Astrocyte (in vitro differentiated cells and primary cell): ENCODE results near the gene SLC18A2. TPM values are rescaled to one million over a fixed set of nuclear protein-coding genes. Genes with fewer than 3 reads are reported as not detected.

ENCODE experiments used
- DNase-seq: peaks from one replicate; pipeline ENCODE4 v3.0.0-alpha.2; 2010; ENCODE audit warnings: low read depth
- FAIRE-seq: peaks from 2 replicates; lab custom pipeline; 2011; peaks lifted over from hg19 to GRCh38; lab: Jason Lieb, UNC
- H2AFZ ChIP-seq: 2 replicates; pipeline ENCODE4 v1.6.0; 2012; ENCODE audit warnings: low read depth, low read length, inconsistent platforms
- H3K27ac ChIP-seq: 2 replicates; pipeline ENCODE4 v1.5.1; 2011; ENCODE audit warnings: low read depth, low read length, inconsistent platforms
- H3K27me3 ChIP-seq: 2 replicates; pipeline ENCODE4 v1.6.0; 2011; ENCODE audit warnings: low read length, inconsistent platforms; ENCODE audit not compliant: insufficient read depth
- H3K36me3 ChIP-seq: 2 replicates; pipeline ENCODE4 v1.5.1; 2011; ENCODE audit warnings: low read length, inconsistent platforms; ENCODE audit not compliant: insufficient read depth
- H3K4me1 ChIP-seq: 2 replicates; pipeline ENCODE4 v1.5.1; 2011; ENCODE audit warnings: low read length, inconsistent platforms; ENCODE audit not compliant: insufficient read depth
- H3K4me2 ChIP-seq: 2 replicates; pipeline ENCODE4 v1.6.0; 2012; ENCODE audit warnings: low read length, inconsistent platforms
- H3K4me3 ChIP-seq: 2 replicates; pipeline ENCODE4 v1.5.1; 2011; ENCODE audit warnings: low read depth, mild to moderate bottlenecking, low read length, inconsistent platforms; ENCODE audit not compliant: insufficient read depth
- H3K79me2 ChIP-seq: 2 replicates; pipeline ENCODE4 v1.6.0; 2012; ENCODE audit warnings: mild to moderate bottlenecking, low read length, inconsistent platforms; ENCODE audit not compliant: insufficient read depth
- H3K9ac ChIP-seq: 2 replicates; pipeline ENCODE4 v1.6.0; 2012; ENCODE audit warnings: mild to moderate bottlenecking, low read length, inconsistent platforms
- H3K9me3 ChIP-seq: 2 replicates; pipeline ENCODE4 v1.5.1; 2012; ENCODE audit warnings: low read depth, mild to moderate bottlenecking, low read length, inconsistent platforms; ENCODE audit not compliant: insufficient read depth
- H4K20me1 ChIP-seq: 2 replicates; pipeline ENCODE4 v1.6.0; 2012; ENCODE audit warnings: low read length, inconsistent platforms; ENCODE audit not compliant: insufficient read depth
- H3K27ac Mint-ChIP-seq: one replicate; pipeline ENCODE4 v1.8.0; 2021; ENCODE audit warnings: mild to moderate bottlenecking, mixed read lengths; ENCODE audit not compliant: unreplicated experiment
- H3K27me3 Mint-ChIP-seq: one replicate; pipeline ENCODE4 v1.8.0; 2021; ENCODE audit warnings: low read depth, mixed read lengths; ENCODE audit not compliant: unreplicated experiment
- H3K36me3 Mint-ChIP-seq: one replicate; pipeline ENCODE4 v1.8.0; 2021; ENCODE audit warnings: low read depth, mixed read lengths; ENCODE audit not compliant: unreplicated experiment
- H3K4me1 Mint-ChIP-seq: one replicate; pipeline ENCODE4 v1.8.0; 2021; ENCODE audit warnings: low read depth, mixed read lengths; ENCODE audit not compliant: unreplicated experiment
- H3K4me3 Mint-ChIP-seq: one replicate; pipeline ENCODE4 v1.8.0; 2021; ENCODE audit warnings: mild to moderate bottlenecking, moderate library complexity, mixed read lengths; ENCODE audit not compliant: unreplicated experiment
- H3K9me3 Mint-ChIP-seq: one replicate; pipeline ENCODE4 v1.8.0; 2021; ENCODE audit warnings: mild to moderate bottlenecking, mixed read lengths; ENCODE audit not compliant: unreplicated experiment
- EZH2 ChIP-seq: IDR thresholded peaks from 2 replicates; pipeline ENCODE4 v1.6.1; 2012; ENCODE audit warnings: mild to moderate bottlenecking, low read length, inconsistent platforms; ENCODE audit not compliant: insufficient read depth
- total RNA-seq: library from RNA; stranded (reverse); gene quantifications from 2 replicates; pipeline ENCODE4 v1.2.1, GENCODE V29; 2021
- TF ChIP-seq, protein P1 (sequence below): IDR thresholded peaks from 2 replicates; pipeline ENCODE4 v1.5.1; 2011; ENCODE audit warnings: low read depth, mild to moderate bottlenecking, inconsistent platforms, low read length, moderate library complexity; ENCODE audit not compliant: insufficient read depth

SLC18A2 gene
- total RNA-seq, 1 donor from 2014 or later = not detected

DNA sequence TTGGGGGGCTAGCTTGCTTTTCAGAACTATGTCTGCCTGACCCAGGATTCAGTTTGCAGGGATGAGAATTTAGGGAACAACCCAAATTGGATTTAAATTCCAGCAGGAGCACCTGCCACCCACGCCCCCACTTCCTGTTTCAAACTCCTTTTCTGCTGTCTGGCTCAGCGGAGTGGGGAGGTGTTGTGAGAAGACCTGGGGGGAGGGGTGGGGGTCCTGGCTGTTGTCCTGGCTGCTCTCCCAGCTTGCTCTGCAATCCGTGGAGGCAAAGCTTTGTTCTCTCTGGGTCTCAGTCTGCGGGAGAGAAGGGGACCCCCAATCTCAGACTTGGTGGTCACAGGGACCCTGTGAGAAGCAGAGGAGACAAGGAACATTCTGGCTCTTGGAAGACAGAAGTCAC lies 42.8 kb upstream of the SLC18A2 start:
- Mint-ChIP-seq H3K27ac (no peak overlapping the region), H3K27me3 (peaks cover 20% of the 10 kb centered on the region), H3K4me3 (no peak overlapping the region), H3K9me3 (no peaks in the 10 kb centered on the region), H3K4me1 (no peaks in the 10 kb centered on the region), H3K36me3 (no peaks in the 10 kb centered on the region)
- Histone ChIP-seq H3K9ac (no peak overlapping the region), H2AFZ (no peak overlapping the region), H3K79me2 (no peaks in the 10 kb centered on the region), H3K27me3 (peaks cover 2% of the 10 kb centered on the region), H3K4me3 (no peak overlapping the region), H3K4me1 (no peaks in the 10 kb centered on the region), H4K20me1 (no peaks in the 10 kb centered on the region), H3K36me3 (no peaks in the 10 kb centered on the region), H3K27ac (no peak overlapping the region), H3K9me3 (no peaks in the 10 kb centered on the region), H3K4me2 (no peak overlapping the region)
- FAIRE-seq = no peak
- TF ChIP-seq, protein P1, sequence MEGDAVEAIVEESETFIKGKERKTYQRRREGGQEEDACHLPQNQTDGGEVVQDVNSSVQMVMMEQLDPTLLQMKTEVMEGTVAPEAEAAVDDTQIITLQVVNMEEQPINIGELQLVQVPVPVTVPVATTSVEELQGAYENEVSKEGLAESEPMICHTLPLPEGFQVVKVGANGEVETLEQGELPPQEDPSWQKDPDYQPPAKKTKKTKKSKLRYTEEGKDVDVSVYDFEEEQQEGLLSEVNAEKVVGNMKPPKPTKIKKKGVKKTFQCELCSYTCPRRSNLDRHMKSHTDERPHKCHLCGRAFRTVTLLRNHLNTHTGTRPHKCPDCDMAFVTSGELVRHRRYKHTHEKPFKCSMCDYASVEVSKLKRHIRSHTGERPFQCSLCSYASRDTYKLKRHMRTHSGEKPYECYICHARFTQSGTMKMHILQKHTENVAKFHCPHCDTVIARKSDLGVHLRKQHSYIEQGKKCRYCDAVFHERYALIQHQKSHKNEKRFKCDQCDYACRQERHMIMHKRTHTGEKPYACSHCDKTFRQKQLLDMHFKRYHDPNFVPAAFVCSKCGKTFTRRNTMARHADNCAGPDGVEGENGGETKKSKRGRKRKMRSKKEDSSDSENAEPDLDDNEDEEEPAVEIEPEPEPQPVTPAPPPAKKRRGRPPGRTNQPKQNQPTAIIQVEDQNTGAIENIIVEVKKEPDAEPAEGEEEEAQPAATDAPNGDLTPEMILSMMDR = no peak
- no peak for TF ChIP-seq EZH2
- no peak for DNase-seq

DNA sequence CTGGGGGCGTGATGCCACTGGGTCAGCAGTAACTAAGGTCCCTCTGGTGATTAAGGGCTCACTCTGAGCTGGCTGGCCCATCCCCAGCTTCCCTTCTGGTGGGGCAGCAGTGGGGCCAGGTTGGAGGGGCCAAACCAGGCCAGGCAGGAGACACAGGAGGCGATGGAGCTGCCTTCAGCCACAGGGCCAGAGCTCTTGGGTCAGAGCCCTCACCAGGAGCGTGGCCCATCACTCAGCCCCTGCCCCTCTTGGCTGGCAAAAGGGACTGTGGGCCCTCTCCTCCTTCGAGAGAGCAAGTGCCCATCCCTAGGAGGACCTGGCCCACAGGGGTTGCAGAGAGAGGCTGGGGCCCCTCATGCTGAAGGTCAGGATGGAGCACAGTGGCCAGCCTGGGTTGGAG lies 39.1 kb upstream of the SLC18A2 start:
- Histone ChIP-seq H3K9me3 (no peaks in the 10 kb centered on the region), H3K27me3 (peaks cover 2% of the 10 kb centered on the region), H3K79me2 (no peaks in the 10 kb centered on the region), H3K4me3 (no peak overlapping the region), H3K36me3 (no peaks in the 10 kb centered on the region), H4K20me1 (no peaks in the 10 kb centered on the region), H3K4me2 (no peak overlapping the region), H3K4me1 (no peaks in the 10 kb centered on the region), H3K9ac (no peak overlapping the region), H2AFZ (no peak overlapping the region), H3K27ac (no peak overlapping the region)
- no peak overlapping the region for H3K4me3 Mint-ChIP-seq
- no peak overlapping the region for H3K27ac Mint-ChIP-seq
- peaks cover 3% of the 10 kb centered on the region for H3K9me3 Mint-ChIP-seq
- H3K27me3 Mint-ChIP-seq = peaks cover 10% of the 10 kb centered on the region
- DNase-seq (no peak), FAIRE-seq (no peak)
- TF ChIP-seq, protein P1 = no peak
- no peak for TF ChIP-seq EZH2
- no peaks in the 10 kb centered on the region for H3K4me1 Mint-ChIP-seq
- no peaks in the 10 kb centered on the region for H3K36me3 Mint-ChIP-seq

DNA sequence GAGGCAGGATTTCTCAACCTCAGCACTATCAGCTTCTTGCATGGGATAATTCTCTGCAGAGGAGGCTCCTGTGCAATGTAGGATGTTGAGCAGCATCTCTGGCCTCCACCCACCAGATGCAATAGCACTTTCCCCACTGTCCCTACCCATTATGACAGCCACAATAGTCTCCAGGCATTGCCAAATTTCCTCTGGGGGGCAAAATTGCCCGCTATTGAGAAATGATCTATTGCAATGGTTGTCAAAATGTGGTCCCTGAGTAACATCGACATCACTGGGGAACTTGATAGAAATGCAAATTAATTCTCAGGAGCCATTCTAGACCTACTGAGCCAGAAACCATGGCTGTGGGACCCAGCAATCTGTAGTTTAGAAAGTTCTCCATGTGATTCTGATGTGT lies 36.6 kb upstream of the SLC18A2 start:
- no peaks in the 10 kb centered on the region for H3K36me3 Mint-ChIP-seq
- Histone ChIP-seq H3K4me2 (no peak overlapping the region), H3K4me3 (no peak overlapping the region), H2AFZ (no peak overlapping the region), H3K27me3 (peaks cover 2% of the 10 kb centered on the region), H3K79me2 (no peaks in the 10 kb centered on the region), H3K4me1 (no peaks in the 10 kb centered on the region), H4K20me1 (no peaks in the 10 kb centered on the region), H3K9me3 (no peaks in the 10 kb centered on the region), H3K9ac (no peak overlapping the region), H3K27ac (no peak overlapping the region), H3K36me3 (no peaks in the 10 kb centered on the region)
- H3K9me3 Mint-ChIP-seq = peaks cover 5% of the 10 kb centered on the region
- peaks cover 16% of the 10 kb centered on the region for H3K27me3 Mint-ChIP-seq
- no peak overlapping the region for H3K27ac Mint-ChIP-seq
- TF ChIP-seq, protein P1 = no peak
- TF ChIP-seq EZH2 = no peak
- no peaks in the 10 kb centered on the region for H3K4me1 Mint-ChIP-seq
- FAIRE-seq (no peak), DNase-seq (no peak)
- no peak overlapping the region for H3K4me3 Mint-ChIP-seq
